HepG2 (cell line): ENCODE data around the gene NEURL4. TPM values are rescaled to one million over a fixed set of nuclear protein-coding genes. Genes with fewer than 3 reads are reported as not detected.

Experiments used
- ATAC-seq: fragments of 200-7000 bp; cut with Tn5 transposase; 3 replicates; pipeline ENCODE4 v1.9.1; 2020; ENCODE audit warnings: mild to moderate bottlenecking, moderate library complexity
- BruUV-seq: library from RNA; stranded (reverse); fragments of 400-500 nt; replicated peaks from 2 replicates; lab custom pipeline; 2021; lab: Mats Ljungman, UMichigan
- CTCF ChIA-PET: fragments of 300-600 bp; formaldehyde crosslinking; extraction: SDS; loops from one replicate; lab custom pipeline; 2021; ENCODE audit warnings: low total read pairs, inconsistent platforms, low intra/inter-chr PET ratio; lab: Yijun Ruan, JAX
- POLR2A ChIA-PET: fragments of 350-600 bp; sonication (Branson Sonifier 250); formaldehyde crosslinking; loops from one replicate; lab custom pipeline; 2020; ENCODE audit warnings: antibody characterized with exemption, inconsistent platforms; lab: Yijun Ruan, JAX
- DNase-seq: peaks from one replicate; pipeline ENCODE4 v3.0.0-alpha.2; 2015; ENCODE audit warnings: low spot score
- FAIRE-seq: peaks from 3 replicates; lab custom pipeline; 2011; peaks lifted over from hg19 to GRCh38; lab: Jason Lieb, UNC
- H2AFZ ChIP-seq: one replicate; pipeline ENCODE4 v1.6.1; 2011; ENCODE audit warnings: low read length, inconsistent platforms
- H3K27ac ChIP-seq: fragments of 300-600 bp; 3 replicates; pipeline ENCODE4 v1.8.0; 2011; ENCODE audit warnings: mixed run types, mild to moderate bottlenecking, mixed read lengths, low read length, inconsistent platforms; ENCODE audit not compliant: insufficient read depth; ENCODE audit errors: extremely low read length
- H3K27me3 ChIP-seq, 2 experiments: fragments of 200-600 bp in 1 of 2; 2 replicates in 1 of 2; 3 replicates in 1 of 2; pipeline versions ENCODE4 v1.6.0 to v1.8.0; 2011; ENCODE audit warnings: low read length in 2 of 2, mild to moderate bottlenecking in 2 of 2, moderate library complexity in 2 of 2, inconsistent platforms in 1 of 2; ENCODE audit not compliant: insufficient read depth in 2 of 2, control insufficient read depth in 1 of 2
- H3K36me3 ChIP-seq, 2 experiments: fragments of 200-600 bp in 1 of 2; replicated peaks in 1 of 2; 2 replicates in 1 of 2; 3 replicates in 1 of 2; pipeline versions ENCODE4 v1.5.1 to v1.8.0; 2011; ENCODE audit warnings: low read length in 2 of 2, inconsistent platforms in 1 of 2; ENCODE audit not compliant: insufficient read depth in 2 of 2, control insufficient read depth in 1 of 2
- H3K4me1 ChIP-seq: 2 replicates; pipeline ENCODE4 v1.5.1; 2012; ENCODE audit warnings: low read length, inconsistent platforms; ENCODE audit not compliant: insufficient read depth
- H3K4me2 ChIP-seq: 2 replicates; pipeline ENCODE4 v1.6.0; 2011; ENCODE audit warnings: low read depth, low read length, inconsistent platforms
- H3K4me3 ChIP-seq, 3 experiments: fragments of 200-600 bp in 1 of 3; sonication (generic), shearing (Covaris generic) in 1 of 3; replicated peaks in 1 of 3; 2 replicates each; pipeline ENCODE4 v1.5.1; 2011 to 2016; ENCODE audit warnings: low read length in 3 of 3, inconsistent platforms in 2 of 3, low read depth in 2 of 3, mild to moderate bottlenecking in 2 of 3, control low read depth in 1 of 3, mixed read lengths in 1 of 3; ENCODE audit not compliant: insufficient read depth in 1 of 3
- H3K79me2 ChIP-seq: one replicate; pipeline ENCODE4 v1.6.1; 2011; ENCODE audit warnings: low read length, inconsistent platforms; ENCODE audit not compliant: insufficient read depth
- H3K9ac ChIP-seq: 2 replicates; pipeline ENCODE4 v1.6.0; 2011; ENCODE audit warnings: mild to moderate bottlenecking, low read depth, low read length, inconsistent platforms; ENCODE audit not compliant: insufficient read depth
- H3K9me3 ChIP-seq: 2 replicates; pipeline ENCODE4 v1.5.1; 2012; ENCODE audit warnings: mild to moderate bottlenecking, low read length
- H4K20me1 ChIP-seq: 2 replicates; pipeline ENCODE4 v1.6.0; 2011; ENCODE audit warnings: inconsistent platforms, mild to moderate bottlenecking, low read length, moderate library complexity; ENCODE audit not compliant: insufficient read depth
- ASH2L ChIP-seq: fragments of 300-600, 200-600 bp; sonication (generic); IDR thresholded peaks from 2 replicates; pipeline ENCODE4 v1.7.0; 2017; ENCODE audit warnings: low read depth, mild to moderate bottlenecking, moderate library complexity, mixed read lengths, low read length; ENCODE audit not compliant: insufficient read length
- CCDC6 ChIP-seq: sonication (generic); formaldehyde crosslinking; IDR thresholded peaks from 2 replicates; pipeline ENCODE4 v1.8.1; 2022; ENCODE audit warnings: mild to moderate bottlenecking, missing genetic modification reagents, moderate library complexity
- KLF15 ChIP-seq: sonication (generic); formaldehyde crosslinking; IDR thresholded peaks from 2 replicates; pipeline ENCODE4 v1.8.1; 2023; ENCODE audit warnings: borderline replicate concordance, mild to moderate bottlenecking, inconsistent platforms, missing genetic modification reagents, mixed read lengths
- NR2C2 ChIP-seq: sonication (generic); formaldehyde crosslinking; IDR thresholded peaks from 2 replicates; pipeline ENCODE4 v1.4.0; 2020; ENCODE audit warnings: missing genetic modification reagents, mild to moderate bottlenecking, moderate library complexity, borderline replicate concordance
- ZNF143 ChIP-seq: sonication (generic); formaldehyde crosslinking; IDR thresholded peaks from 2 replicates; pipeline ENCODE4 v1.4.0; 2020; ENCODE audit warnings: missing genetic modification reagents
- ZNF235 ChIP-seq: sonication (generic); formaldehyde crosslinking; IDR thresholded peaks from 2 replicates; pipeline ENCODE4 v1.8.1; 2023; ENCODE audit warnings: mild to moderate bottlenecking, missing genetic modification reagents, borderline replicate concordance
- ZNF44 ChIP-seq: sonication (generic); formaldehyde crosslinking; IDR thresholded peaks from 2 replicates; pipeline ENCODE4 v1.5.1; 2020; ENCODE audit warnings: mild to moderate bottlenecking, missing genetic modification reagents
- WGBS: methylation state at CpG from one replicate; pipeline ENCODE4 v1.1.6; 2017; ENCODE audit warnings: low lambda C conversion rate; 5-methylcytosine and 5-hydroxymethylcytosine counted together
- in situ Hi-C: cut with HindIII; loops from 2 replicates; pipeline ENCODE4 v1.10.0; 2017; ENCODE audit warnings: low pct_unique_long_range_greater_than_20kb; ENCODE audit not compliant: extremely low pct_ligation_motif_present
- intact Hi-C: fragments of 100-400 bp; cut with micrococcal nuclease; formaldehyde crosslinking; loops from one replicate; pipeline ENCODE4 v1.10.0; 2022; ENCODE audit not compliant: unreplicated experiment
- polyA plus RNA-seq, 8 experiments: library from polyadenylated mRNA; depleted of rRNA in 3 of 8; stranded (reverse) in 7 of 8; unstranded in 1 of 8; fragments of >200 nt; fragmentation: Illumina TruSeq in 4 of 8; extraction: Trizol in 4 of 8; gene quantifications; 2 replicates each; pipeline versions ENCODE4 v1.2.1 to v1.2.3, GENCODE V29; 2011 to 2016; ENCODE audit warnings: low read depth in 4 of 8, missing spikeins in 1 of 8, mixed read lengths in 1 of 8; ENCODE audit not compliant: insufficient read depth in 1 of 8
- total RNA-seq, 5 experiments: library from RNA; depleted of rRNA; stranded (reverse); fragments of >200 nt; fragmentation: Illumina TruSeq; extraction: Trizol; gene quantifications; 2 replicates each; pipeline ENCODE4 v1.2.3, GENCODE V29; 2016; ENCODE audit warnings: low read depth in 1 of 5
- TF ChIP-seq, protein P1 (sequence below): sonication (generic); formaldehyde crosslinking; IDR thresholded peaks from 2 replicates; pipeline ENCODE4 v1.4.0; 2020; ENCODE audit warnings: low read depth, mild to moderate bottlenecking, missing genetic modification reagents
- TF ChIP-seq, protein P2 (sequence below): sonication (generic); formaldehyde crosslinking; IDR thresholded peaks from 2 replicates; pipeline ENCODE4; 2020; ENCODE audit warnings: missing genetic modification reagents, mild to moderate bottlenecking, borderline replicate concordance
- TF ChIP-seq, protein P3 (sequence below): fragments of 450-650 bp; IDR thresholded peaks from 2 replicates; pipeline ENCODE4 v1.6.1; 2016
- TF ChIP-seq, protein P4 (sequence below): sonication (generic); formaldehyde crosslinking; IDR thresholded peaks from 2 replicates; pipeline ENCODE4 v1.5.1; 2020; ENCODE audit warnings: mild to moderate bottlenecking, missing genetic modification reagents, moderate library complexity

NEURL4 gene
- total and polyA plus RNA-seq, 2 of the 13 experiments (the other 11 are each of a cell fraction or from before 2014, with no cell fraction given) = 14.8 to 15.7 TPM

DNA sequence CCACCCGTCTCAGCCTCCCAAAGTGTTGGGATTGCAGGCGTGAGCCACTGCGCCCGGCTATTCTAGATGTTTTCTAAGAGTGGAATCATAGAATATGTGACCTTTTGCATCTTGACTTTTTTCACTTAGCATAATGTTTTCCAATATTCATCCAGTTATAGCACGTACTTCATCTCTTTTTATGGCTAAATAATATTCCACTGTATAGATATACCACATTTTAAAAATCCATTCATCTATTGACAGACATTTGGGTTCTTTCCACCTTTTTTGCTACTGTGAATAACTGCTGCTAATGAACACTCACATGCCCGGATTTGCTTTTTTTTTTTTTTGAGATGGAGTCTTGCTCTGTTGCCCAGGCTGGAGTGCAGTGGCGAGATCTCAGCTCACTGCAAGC, 25.0 kb downstream of the NEURL4 start (continued):
- TF ChIP-seq ASH2L (no peak), ZNF235 (CRISPR knock-in tag) (no peak), ZNF143 (CRISPR knock-in tag) (no peak)
- TF ChIP-seq, all 625 proteins: peak for 0

DNA sequence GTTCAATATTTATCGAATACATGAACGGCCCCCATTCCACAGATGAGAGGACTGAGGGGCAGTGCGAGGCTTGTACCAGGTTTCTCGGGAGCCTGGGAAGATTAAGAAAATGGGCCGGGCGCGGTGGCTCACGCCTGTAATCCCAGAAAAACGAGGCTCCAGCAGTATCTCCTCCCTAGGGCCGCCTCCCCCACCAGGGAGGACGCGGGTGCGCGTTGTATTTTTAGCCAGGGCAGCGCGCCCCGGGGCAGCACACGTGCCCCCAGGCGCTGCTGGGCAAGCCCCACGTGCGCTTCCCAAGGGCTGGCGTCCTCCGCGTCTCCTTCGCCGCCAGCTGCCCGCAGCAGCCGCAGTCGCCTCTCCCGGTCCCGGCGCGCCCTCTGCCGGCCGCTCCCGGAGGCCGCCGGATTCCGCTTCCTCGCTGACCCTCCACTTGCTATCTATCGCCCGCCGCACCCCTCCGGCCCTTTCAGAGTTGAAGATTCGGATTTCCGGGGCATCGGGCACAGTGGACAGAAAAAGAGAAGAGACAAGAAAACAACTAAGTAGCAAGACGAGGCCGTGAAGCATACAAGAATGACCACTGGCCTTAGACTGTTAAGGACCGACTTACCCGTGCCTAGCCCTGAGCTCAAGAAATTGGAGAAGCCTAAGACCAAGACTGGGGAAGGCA, 32.8 kb downstream of the NEURL4 start:
- ChIA-PET POLR2A (interaction anchor here (0.6 to 1.9 kb wide), 10 partner anchors 14 to 260 kb away, joined by 3 to 22 read pairs (median 5); partner anchors contain the start of genes GABARAP, NEURL4, SLC16A13 and SLC2A4), CTCF (interaction anchor here (1.1 to 2.6 kb wide), 5 partner anchors 16 to 76 kb away, joined by 4 to 43 read pairs (median 6); partner anchors contain the start of genes ELP5 and SLC2A4)
- H3K4me1 ChIP-seq = peaks cover 41% of the 10 kb centered on the region
- peak overlapping the region; percentile 88 for H3K4me2 ChIP-seq
- H3K79me2 ChIP-seq = no peaks in the 10 kb centered on the region
- 6% methylated on average over 31 of the region's 51 CpGs for WGBS
- no peaks in the 10 kb centered on the region for H3K36me3 ChIP-seq
- peak overlapping the region in 1 of 3 experiments; percentile 50; a peak in 2 of 6 replicates for H3K4me3 ChIP-seq
- H3K9me3 ChIP-seq = no peaks in the 10 kb centered on the region
- H2AFZ ChIP-seq = peak overlapping the region; percentile 69
- peaks cover 2 to 11% of the 10 kb centered on the region in 2 experiments; a peak in 2 of 5 replicates for H3K27me3 ChIP-seq
- in situ Hi-C loops = no loop called here
- no peaks in the 10 kb centered on the region for H4K20me1 ChIP-seq
- BruUV-seq = no TSS peak
- ATAC-seq (peak; percentile 63), FAIRE-seq (no peak), DNase-seq (peak; percentile 56)
- no peak overlapping the region for H3K9ac ChIP-seq
- H3K27ac ChIP-seq = no peak overlapping the region
- intact Hi-C loops = loop anchor here (1.0 kb wide), 1 partner anchor 16 kb away; no protein-coding TSS in a partner anchor
- TF ChIP-seq CCDC6 (CRISPR knock-in tag) = peak; percentile 76
- TF ChIP-seq, protein P1, sequence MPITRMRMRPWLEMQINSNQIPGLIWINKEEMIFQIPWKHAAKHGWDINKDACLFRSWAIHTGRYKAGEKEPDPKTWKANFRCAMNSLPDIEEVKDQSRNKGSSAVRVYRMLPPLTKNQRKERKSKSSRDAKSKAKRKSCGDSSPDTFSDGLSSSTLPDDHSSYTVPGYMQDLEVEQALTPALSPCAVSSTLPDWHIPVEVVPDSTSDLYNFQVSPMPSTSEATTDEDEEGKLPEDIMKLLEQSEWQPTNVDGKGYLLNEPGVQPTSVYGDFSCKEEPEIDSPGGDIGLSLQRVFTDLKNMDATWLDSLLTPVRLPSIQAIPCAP = no peak
- TF ChIP-seq NR2C2 (CRISPR knock-in tag) = 0 out of 2 replicates have a peak, but pooled peaks have one; percentile 21
- TF ChIP-seq, protein P2, sequence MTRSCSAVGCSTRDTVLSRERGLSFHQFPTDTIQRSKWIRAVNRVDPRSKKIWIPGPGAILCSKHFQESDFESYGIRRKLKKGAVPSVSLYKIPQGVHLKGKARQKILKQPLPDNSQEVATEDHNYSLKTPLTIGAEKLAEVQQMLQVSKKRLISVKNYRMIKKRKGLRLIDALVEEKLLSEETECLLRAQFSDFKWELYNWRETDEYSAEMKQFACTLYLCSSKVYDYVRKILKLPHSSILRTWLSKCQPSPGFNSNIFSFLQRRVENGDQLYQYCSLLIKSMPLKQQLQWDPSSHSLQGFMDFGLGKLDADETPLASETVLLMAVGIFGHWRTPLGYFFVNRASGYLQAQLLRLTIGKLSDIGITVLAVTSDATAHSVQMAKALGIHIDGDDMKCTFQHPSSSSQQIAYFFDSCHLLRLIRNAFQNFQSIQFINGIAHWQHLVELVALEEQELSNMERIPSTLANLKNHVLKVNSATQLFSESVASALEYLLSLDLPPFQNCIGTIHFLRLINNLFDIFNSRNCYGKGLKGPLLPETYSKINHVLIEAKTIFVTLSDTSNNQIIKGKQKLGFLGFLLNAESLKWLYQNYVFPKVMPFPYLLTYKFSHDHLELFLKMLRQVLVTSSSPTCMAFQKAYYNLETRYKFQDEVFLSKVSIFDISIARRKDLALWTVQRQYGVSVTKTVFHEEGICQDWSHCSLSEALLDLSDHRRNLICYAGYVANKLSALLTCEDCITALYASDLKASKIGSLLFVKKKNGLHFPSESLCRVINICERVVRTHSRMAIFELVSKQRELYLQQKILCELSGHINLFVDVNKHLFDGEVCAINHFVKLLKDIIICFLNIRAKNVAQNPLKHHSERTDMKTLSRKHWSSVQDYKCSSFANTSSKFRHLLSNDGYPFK (CRISPR knock-in tag) = no peak
- TF ChIP-seq ZNF44 (CRISPR knock-in tag) = no peak
- TF ChIP-seq, protein P3, sequence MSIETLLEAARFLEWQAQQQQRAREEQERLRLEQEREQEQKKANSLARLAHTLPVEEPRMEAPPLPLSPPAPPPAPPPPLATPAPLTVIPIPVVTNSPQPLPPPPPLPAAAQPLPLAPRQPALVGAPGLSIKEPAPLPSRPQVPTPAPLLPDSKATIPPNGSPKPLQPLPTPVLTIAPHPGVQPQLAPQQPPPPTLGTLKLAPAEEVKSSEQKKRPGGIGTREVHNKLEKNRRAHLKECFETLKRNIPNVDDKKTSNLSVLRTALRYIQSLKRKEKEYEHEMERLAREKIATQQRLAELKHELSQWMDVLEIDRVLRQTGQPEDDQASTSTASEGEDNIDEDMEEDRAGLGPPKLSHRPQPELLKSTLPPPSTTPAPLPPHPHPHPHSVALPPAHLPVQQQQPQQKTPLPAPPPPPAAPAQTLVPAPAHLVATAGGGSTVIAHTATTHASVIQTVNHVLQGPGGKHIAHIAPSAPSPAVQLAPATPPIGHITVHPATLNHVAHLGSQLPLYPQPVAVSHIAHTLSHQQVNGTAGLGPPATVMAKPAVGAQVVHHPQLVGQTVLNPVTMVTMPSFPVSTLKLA = peak; percentile 98
- no peak for TF ChIP-seq KLF15 (CRISPR knock-in tag)
- TF ChIP-seq, protein P4, sequence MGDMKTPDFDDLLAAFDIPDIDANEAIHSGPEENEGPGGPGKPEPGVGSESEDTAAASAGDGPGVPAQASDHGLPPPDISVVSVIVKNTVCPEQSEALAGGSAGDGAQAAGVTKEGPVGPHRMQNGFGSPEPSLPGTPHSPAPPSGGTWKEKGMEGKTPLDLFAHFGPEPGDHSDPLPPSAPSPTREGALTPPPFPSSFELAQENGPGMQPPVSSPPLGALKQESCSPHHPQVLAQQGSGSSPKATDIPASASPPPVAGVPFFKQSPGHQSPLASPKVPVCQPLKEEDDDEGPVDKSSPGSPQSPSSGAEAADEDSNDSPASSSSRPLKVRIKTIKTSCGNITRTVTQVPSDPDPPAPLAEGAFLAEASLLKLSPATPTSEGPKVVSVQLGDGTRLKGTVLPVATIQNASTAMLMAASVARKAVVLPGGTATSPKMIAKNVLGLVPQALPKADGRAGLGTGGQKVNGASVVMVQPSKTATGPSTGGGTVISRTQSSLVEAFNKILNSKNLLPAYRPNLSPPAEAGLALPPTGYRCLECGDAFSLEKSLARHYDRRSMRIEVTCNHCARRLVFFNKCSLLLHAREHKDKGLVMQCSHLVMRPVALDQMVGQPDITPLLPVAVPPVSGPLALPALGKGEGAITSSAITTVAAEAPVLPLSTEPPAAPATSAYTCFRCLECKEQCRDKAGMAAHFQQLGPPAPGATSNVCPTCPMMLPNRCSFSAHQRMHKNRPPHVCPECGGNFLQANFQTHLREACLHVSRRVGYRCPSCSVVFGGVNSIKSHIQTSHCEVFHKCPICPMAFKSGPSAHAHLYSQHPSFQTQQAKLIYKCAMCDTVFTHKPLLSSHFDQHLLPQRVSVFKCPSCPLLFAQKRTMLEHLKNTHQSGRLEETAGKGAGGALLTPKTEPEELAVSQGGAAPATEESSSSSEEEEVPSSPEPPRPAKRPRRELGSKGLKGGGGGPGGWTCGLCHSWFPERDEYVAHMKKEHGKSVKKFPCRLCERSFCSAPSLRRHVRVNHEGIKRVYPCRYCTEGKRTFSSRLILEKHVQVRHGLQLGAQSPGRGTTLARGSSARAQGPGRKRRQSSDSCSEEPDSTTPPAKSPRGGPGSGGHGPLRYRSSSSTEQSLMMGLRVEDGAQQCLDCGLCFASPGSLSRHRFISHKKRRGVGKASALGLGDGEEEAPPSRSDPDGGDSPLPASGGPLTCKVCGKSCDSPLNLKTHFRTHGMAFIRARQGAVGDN (CRISPR knock-in tag) = peak; percentile 96
